Dedifferentiated amniotic fluid mesenchymal stem cell (primary cell): ENCODE measurements around the gene NEBL.

Source experiments
- DNase-seq: peaks from one replicate; pipeline ENCODE4 v3.0.0-alpha.2; 2016; ENCODE audit errors: extremely low spot score

The NEBL gene

DNA sequence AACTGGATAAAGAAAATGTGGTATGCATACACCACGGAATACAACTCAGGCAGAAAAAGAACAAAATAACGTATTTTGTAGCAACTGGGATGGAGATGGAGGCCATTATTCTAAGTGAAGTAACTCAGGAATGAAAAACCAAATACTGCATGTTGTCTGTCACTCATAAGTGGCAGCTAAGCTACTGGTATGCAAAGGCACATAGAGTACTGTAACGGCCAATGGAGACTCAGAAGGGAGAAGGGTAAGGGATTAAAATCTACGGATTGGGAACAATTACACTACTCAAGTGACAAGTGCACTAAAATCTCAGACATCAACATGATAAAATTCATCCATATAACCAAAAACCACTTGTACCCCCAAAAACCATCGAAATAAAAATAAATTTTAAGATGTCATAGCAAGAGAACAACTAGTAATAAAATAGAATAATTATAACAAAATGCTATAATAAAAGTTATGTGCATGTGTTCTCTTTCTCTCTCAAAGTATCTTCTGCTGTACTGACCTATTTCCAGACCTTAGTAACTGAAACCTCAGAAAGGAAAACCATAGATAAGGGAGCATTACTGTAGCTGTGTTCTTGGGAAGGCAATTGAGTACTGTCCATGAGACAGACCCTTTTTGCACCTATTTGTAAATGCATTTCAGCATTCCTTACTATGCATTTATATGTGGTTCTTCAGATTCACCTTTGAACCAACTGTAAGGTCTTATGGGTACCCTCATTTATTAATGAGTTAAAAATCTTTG lies 6.7 kb upstream of the NEBL start:
- DNase-seq = no peak

DNA sequence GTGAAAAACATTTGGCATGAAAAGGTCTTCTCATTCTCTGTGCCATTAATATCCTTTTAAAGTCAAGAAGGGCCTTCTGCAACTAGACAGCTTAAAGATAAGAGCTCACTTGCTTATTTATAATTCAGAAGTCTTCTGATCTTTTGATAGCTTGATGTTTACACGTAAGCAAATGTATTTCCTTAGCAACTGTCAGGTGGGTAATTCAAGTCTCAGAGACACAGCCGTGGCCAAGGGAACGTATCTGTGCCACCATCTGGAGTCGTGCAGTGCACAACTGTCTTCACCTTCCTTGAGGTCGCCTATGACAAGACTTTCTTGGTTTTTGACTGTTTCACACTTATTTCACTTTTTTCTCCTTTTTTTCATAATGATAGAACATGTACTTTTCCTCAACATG lies 4.0 kb upstream of the NEBL start:
- DNase-seq = no peak

DNA sequence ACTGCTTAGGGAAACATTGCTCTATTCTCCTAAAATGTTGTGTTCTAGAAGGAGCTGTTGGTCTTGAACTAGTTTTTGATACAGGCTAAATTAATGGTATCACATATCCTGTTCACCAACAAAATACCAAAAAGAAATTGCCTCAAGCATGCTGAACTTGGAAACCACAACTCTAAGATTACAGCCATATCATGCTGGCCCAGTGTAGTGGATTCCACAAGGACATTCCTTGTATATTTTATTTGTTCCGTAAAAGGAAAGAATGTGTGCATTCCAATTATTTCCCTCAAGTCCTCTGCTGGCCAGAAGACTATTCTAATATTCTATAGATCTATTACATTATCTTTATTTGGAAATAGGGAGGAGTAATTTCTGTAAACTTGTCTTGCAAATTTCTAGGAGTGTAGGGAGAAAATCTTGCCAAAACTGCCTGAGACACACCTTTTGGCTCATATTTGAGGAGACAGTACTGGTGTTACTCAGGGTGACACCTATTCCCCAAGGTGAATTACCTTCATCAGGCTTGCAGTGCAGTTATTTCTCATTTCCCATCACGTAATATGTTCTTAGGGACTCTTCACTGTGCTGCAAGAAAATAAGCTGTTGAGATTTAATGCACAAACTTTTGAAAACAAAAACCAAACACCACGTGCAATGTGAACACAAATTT lies 1.9 kb upstream of the NEBL start:
- no peak for DNase-seq

DNA sequence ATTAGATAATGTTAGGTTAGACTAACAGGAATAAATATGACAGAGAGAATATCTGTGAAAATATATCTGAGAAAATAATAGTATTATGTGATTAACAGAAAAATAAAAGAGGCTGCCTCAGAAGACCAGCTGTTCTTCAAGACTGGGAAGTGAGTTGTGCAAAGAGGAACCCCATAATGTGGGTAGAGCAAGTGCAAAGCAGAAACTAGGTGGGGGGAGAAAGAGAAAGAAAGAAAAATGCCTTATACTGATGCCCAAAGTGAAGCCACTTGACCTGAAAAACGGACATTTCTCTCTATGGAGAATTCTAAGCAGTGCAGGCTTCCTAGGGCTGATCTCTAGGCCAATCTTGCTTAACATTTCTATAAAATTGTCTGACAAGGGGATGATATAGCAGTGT lies 3.8 kb downstream of the NEBL start:
- DNase-seq = no peak

DNA sequence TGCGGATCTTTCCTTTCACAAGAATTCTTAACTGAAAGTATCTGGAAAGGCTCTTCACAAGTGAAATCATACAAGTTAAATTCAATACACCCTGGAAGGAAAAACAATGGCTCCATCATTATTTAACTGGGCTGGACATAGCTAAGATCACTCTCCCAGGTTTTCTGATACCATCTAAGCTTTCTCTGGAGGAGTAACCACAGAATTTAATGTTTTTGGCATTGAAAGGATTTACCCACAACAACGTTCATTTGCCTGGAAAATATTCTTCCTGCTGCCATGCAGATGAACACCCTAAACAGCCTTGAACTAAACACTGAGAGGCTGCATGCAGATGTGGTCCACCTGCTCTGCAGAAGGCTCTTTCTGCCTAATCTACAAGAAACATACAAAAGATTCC lies 4.3 kb downstream of the NEBL start:
- DNase-seq = no peak

DNA sequence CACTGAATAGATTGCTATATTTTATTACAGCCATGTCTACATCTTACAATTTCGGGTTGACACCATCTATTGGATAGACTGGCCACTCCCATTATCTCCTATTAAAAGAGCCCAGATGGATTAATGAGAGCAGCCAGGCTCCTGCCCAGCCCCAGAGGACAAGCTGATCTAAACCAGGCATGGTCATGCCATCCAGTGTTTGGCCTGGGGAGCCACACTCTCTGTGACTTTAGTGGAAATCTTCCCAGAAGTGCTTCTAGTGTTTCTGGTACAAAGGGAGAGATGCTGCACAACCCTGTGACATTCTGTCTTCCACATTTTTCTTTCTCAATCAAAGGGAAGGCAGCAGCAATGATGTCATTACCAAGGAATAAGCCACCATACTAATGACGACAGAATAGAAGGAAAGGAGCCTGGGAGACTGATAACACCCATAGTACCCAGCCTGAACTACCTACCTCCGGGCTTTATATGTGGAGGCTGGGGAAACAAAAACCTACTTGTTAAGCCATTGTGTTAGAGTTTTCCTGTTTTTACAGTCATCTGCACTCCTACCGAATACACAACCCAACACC lies 5.0 kb downstream of the NEBL start:
- DNase-seq = no peak

DNA sequence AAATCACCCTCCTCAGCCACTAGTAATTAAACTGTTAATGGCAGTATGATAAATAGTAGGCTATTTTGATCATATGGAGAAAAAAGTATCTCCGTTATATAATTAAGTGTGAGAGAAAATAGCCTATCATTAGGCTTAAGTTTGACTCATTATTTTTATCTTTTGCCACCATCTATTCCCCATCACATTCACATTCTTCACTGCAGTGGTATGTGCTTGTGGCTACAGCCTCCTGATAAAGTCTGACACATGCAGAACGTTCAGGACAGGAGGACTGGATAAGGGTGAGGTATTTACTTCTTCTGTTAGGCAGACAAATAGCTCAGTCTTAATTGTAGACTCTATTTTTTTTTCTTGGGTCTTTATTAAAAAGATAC lies 5.8 kb downstream of the NEBL start:
- DNase-seq = no peak

DNA sequence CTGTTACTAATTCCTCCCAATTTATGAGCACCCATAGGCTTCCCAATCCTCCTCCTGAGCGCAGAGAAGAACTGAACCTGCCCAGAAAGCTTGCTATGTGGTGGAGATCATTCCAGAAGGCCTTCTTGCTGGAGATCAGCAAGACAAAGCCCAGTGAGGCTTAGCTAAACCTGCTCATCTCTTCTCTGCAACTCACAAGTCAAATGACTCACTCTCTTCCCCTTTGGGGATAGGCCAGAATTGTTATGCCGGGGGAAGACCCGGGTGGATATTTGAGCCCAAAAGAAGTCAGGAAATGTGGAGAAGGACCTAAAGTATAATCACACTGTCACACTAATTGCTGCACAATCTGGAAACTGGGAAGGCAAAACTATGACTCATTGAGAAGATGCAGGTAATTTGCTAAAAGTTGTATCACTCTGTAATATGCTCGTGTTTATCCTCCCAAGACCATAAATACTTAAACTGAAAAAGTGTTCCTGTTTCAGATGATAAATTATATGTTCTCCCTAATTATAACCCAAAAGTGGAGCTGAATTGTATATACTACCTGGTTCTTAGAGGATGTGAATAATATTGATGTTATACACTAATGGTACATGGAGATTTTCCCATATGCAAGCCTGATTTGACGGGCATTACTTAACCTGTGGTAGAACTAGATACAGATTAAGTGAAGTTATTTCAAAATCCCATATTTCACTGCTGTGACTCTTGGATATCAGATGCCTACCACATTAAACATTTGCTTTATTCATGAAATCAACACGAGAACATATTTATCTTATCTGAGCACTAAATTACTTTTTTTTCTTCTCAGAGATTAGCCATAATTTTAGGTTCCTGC lies 6.4 kb downstream of the NEBL start:
- no peak for DNase-seq

DNA sequence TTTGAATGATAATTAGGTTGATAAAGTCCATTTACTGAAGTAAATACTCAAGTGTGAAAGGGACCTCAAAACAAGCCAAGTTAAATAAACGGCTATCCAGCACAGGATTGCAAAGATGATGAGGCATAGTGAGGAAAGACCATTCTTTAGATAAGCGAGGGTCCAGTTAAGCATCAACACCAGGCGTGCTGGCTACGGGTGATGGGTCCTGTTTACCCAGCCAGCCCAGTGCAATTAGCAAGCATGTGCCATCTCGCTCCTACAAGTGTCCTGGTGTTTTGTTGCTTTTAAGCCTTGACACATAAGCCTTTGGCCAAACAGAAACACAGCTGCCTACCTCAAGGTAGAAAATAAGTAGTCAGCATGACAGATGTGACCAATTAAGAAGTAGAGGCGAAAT lies 7.1 kb downstream of the NEBL start:
- DNase-seq = no peak

DNA sequence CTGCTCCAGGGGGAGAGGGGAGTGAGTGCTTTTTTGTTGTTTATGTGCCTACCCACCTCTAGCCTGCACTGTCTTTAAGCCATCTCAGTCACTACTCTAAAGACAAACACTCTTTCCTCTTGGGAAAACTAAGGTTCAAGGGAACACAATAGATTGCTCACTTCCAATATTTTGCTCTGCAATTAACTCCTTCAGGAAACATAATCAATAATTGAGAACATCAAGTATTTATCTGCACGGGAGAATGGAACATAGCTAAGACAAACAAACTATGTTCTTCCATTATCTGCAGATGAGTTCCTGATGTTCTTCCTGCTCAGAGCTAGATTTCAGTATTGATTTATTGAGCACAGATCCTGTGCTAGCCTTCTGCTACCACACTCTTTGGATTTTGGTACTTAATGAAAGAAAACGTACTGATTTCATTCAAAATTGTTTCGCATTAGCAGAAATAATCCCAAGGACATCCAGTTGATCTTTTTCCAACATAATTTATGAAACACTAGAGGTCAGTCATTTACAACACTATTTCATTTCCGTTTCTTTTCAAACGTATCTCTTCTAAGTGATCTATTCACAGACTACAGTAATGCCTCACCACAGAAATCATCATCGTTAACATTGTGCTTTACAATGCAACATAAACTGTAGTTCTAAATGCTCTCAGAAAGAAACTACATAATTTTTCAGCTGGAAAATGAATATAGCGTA lies 8.3 kb downstream of the NEBL start:
- DNase-seq = no peak

DNA sequence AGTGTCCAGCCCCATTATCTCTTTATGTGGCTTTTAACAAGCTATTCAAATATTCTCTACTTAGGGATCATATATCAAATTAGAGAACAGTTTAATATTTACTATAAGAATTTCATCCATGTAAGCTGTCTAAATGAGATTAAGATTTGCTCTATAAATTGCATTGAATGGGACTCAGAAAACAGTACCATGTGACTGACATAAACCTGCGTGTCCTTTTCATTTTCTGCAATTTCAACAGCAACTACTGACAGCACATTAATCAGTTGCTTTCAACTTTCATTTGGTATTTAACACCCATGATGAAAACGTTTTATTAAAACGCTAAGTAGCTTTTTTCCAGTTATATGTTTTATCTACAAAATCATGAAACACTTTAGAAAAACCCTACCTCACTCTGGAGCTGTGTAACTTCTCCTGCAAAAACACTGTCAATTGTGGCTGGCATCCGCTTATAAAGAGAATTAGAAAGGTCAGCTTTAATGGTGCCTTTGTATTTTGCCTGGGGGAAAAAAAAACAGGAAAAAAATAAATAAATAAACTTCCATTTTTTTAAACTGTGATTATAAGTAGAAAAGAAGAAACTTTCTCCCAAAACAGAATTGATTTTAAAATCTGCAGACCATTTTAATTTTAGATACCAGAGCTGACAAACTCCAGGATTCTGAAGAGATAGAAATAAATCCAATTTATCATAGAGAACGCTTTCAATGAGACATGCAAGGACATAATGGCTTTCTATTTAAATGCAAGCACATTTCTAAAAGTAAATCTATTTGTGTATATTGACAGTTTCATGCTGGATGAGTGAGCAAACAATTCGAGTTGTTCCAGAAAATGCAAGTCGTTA lies 9.2 kb downstream of the NEBL start:
- no peak for DNase-seq

DNA sequence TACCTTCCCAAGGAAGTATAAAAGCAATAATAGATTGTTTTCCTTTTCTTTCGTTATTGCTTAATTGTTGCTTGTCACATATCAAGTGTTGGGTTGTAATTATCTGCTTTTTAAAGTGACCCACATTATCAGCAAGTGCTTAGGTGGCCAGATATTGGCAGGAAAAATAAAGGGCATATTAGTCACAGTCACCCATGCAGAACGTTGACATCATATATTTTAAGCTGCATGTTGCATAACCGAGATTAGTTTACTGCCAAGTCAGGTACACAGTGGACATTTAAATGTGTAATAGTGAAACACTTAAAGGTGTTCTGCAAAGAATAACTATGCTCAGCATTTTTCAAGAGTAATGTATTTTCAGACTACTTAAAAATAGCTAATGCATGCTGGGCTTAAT lies 11.4 kb downstream of the NEBL start:
- no peak for DNase-seq

DNA sequence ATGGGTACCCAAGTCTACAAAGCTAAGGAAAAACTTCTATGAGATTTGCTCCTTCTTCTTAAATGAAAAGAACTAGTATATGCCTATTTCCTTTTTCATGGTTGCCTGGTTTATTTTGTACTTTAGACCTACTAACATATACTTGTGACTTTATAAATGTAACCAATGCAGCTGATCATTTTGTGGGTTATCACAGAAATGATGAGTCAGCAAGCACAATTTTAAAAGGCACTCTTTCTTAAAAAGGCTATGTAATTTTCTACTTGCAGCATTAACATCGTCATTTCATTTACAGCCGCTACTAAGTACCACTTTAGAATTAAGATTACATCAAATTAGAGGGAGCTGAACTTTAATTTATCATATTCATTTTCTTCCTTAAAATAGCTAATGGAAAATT lies 13.6 kb downstream of the NEBL start:
- DNase-seq = no peak

DNA sequence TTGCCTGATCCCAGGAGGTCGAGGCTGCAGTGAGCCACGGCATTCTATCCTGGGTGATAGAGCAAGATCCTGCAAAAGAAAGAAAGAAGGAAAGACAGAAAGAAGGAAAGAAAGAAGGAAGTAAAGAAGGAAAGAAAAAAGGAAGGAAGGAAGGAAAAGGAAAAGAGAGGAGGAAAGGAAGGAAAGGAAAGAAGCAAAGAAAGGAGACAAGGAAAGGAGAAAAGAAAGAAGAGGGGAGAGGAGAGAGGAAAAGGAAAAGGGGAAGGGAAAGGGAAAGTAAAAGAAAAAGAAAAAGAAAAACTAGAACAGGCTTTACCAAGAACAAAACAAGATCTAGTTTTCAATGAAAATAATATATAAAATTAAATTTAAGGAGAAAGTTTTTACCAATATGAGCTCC lies 15.0 kb downstream of the NEBL start:
- no peak for DNase-seq

DNA sequence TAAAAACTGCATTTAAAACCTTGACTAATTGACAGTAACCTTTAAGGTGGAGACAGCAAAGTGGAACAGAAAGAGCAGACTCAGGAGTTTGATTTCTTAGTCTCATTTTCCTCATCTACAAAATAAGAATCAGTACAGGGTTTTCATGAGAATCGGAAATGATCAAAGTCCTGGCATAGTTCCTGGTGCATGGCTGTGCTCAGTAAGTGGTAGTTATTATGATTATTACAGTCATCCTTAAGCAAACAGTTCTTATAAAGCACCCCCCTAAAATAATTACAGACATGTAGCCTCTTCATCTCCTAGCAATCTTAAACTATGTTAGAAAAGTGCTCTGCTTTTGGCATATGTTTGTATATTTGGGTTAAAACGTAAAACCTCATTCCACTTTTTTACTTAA lies 18.0 kb downstream of the NEBL start:
- no peak for DNase-seq

DNA sequence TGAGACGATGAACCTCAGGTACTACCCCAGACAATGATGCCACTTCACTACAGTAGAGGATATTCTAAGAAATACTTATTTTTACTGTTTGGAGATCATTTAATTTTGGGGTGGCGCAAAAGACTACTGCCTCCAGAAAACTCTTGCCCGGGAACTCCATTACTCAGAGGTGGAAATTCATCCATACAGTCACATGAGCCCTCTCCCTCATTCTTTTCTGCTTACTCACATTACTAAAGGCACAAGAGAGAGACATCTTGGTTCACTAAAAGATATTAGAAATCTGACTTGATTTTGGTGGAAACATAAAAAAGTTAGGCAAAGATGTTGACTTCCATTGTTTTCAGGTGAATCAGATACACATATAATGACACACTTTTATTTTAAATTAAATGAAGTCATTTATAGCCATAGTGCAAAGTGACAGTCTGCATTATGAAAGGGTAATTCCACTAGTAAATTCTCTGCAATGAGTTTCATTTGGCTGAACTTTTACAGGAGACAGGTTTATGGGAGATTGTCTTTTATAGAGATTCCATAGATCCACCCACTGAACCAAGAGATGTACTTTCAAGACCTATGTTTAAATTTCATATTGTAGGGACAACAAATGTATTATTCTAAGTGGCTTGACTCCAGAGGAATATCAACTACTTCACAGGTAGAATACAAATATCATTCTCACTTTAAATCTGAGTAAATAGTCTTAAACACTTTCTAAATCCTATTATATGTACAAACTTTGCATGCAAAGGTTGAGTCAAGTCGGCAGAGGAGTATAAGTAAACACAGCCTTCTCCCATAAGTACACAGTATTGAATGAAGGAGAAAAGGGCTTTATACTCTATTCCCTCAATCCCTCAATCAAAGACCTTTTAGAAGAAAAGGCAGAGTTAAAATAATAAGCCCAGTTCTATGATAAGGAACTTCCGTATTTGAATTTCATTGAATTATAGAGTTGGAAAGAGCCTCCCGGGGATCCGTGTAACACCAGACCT lies 18.8 kb downstream of the NEBL start:
- DNase-seq = no peak

DNA sequence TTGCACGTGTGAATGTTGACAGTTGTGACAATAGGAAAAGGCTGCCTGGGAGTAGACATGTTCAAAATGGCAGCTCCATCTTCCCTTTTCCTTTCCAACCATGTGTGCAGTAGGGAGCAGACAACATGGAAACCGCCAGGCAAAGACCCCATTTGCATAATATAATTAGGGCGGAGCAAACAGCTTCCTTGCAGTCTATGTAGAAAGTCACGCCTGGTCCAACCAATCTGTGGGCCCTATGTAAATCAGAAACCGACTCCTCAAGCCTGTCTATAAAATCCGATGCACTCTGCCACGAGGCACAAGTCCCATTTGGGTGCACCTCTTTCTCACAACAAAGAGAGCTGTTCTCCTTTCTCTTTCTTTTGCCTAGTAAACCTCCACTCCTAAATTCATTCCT lies 19.6 kb downstream of the NEBL start:
- no peak for DNase-seq

DNA sequence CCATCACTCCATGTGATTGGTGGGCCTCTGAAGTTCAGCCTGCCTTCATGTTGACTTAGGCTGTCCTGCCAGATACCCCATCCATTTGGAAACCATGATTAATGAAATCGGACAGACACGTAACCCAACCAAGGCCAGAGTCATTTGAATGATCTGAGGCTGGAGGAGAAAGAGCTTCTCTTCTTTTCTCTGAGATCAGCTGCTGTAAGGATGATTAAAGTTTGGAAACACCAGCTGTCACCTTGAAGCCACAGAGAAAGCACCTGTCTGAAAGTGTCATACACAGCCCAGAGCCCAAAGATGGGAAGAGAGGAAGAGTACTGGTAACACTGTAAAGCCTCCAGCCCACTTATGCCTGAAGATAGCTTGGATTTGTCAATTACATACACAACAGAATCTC lies 22.9 kb downstream of the NEBL start:
- no peak for DNase-seq

DNA sequence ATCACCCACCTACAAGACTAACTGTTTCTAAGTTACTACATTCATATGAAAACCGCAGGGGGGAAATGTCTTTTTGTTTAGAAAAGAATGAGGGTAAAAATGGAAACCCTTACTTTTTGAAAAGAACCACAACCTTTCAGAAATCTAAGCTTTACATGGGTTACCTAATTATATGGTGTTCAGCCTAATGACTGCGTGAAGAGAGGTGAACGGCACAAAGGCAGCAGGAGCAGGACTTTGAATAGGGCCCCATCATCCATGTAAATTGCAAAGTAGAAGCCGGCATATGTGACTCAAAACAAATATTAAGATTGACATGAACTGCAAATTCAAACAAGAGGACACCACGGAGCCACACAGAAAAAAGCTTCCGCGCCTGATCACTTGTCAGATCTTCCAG lies 25.1 kb downstream of the NEBL start:
- no peak for DNase-seq

DNA sequence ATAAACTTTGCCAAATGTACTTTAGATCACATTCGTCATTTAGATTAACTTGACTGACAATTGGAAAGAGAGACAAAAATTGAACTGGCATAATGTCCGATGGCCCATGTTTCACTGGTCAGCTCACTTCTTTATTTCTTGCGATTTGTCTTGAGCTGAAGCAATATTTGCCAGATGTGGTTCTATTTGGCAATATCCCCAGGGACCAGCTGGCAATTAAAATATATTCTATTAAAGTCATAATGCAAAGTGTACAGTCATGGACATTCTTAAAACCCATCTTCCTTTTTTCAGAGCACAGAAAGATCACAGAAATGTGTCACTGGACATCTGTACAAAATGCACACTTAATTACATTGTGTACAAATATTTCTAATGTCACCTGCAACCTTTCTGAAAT lies 26.3 kb downstream of the NEBL start:
- no peak for DNase-seq
